Urothelium cell line (cell line): ENCODE results near the gene GALE.
"Not testable (repeated sequence)": the region's sequence is repeated elsewhere in the genome, so short reads cannot be mapped to it uniquely, and the experiment has no call there.

Experiments used
- DNase-seq: peaks from one replicate; pipeline ENCODE4 v3.0.0; 2011; ENCODE audit warnings: low spot score, mixed read lengths
- FAIRE-seq: peaks from 2 replicates; lab custom pipeline; 2011; peaks lifted over from hg19 to GRCh38; lab: Jason Lieb, UNC

The GALE gene

DNA sequence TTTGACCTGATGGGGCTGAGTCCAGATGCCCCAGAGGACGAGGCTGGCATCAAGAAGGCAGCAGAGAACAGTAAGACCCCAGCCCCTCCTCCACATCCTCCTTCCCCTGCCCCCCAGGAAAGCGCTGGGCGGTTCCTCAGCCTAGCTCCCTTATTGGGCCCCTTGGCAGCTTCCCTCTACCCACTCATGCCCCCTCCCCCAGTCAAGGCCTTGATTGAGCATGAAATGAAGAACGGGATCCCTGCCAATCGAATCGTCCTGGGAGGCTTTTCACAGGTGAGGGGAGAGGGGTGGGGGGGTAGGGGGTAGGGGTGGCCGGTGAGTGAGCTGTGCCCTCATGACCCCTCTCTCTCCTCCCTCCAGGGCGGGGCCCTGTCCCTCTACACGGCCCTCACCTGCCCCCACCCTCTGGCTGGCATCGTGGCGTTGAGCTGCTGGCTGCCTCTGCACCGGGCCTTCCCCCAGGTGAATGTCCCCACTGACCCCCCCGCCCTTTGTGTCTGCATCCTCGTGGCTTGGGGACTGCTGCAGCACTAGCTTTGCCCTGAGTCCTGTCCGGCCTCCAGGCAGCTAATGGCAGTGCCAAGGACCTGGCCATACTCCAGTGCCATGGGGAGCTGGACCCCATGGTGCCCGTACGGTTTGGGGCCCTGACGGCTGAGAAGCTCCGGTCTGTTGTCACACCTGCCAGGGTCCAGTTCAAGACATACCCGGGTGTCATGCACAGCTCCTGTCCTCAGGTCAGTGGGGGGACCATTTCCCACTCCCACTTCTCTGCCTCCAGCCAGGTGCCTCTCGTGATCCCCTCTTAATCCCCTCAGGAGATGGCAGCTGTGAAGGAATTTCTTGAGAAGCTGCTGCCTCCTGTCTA, 6.5 kb downstream of the GALE start:
- DNase-seq (no peak), FAIRE-seq (no peak)

DNA sequence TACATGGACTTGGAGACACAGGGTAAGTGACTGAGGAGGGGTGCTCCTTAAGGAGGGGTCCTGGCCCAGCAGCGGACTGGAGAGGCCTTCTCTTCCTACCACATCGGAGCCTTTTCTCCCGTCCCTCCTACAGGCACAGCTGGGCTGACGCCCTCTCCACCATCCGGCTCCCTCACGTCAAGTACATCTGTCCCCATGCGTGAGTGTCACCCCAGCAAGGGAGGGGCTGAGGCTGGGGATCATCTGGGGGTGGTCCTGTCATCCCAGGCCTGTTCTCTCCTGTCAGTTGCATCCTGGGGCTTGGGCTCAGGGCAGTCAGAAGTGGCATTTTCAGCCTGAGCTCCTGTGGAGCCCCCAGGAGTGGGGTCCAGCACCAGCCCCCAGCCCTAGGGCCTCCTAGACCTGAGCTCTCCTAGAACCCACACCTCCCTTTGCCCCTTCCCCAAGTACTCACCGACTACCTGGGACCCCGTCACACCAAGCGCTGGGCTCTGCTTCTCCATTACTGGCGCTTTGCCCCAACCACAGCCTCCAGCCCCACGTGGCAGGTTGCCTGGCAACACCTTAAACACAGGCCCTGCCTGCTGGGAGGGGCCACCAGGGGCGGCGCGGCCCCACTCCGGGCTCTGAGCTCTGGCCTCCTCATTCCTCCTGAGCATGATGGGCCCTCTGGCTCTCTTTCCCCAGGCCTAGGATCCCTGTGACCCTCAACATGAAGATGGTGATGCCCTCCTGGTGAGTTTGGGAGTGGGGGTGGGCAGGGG, 7.4 kb downstream of the GALE start:
- peak; percentile 72 for DNase-seq
- FAIRE-seq = no peak

DNA sequence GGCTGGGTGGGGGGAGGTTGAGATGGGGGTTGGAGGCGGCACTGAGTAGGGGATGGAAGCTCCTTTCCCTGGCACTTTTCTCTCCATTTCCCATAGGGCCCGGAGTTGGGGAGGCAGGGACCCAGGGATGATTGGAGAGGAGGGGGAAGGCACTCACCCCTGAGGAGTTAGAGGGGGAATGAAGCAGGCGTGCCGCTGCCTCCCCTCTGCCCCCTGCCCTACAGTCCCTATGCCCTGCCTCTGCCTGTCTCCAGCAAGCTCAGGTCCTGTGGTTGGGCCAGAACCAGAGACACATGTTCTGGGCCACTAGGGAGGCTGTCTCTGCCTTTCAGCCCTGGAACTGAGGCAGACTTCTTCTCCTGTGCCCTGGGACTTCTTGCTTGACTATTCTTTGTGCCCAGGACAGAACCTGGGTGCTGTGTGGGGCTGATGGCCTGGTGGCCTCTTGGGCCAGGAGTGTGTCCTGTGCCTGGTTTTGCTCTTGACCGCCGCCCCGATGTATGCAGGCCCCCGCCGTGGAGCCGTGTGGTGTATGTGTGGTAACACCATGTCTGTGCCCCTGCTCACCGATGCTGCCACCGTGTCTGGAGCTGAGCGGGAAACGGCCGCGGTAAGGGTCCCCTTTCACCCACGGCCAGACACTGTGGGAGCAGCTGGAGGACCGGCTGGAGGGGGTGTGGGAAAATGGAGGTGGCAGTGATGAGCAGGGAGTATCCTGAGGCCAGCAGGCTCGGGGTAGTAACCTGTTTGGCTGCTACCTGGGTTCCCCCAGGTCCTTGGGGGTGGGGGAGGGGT, 8.2 kb downstream of the GALE start:
- no peak for DNase-seq
- no peak for FAIRE-seq

DNA sequence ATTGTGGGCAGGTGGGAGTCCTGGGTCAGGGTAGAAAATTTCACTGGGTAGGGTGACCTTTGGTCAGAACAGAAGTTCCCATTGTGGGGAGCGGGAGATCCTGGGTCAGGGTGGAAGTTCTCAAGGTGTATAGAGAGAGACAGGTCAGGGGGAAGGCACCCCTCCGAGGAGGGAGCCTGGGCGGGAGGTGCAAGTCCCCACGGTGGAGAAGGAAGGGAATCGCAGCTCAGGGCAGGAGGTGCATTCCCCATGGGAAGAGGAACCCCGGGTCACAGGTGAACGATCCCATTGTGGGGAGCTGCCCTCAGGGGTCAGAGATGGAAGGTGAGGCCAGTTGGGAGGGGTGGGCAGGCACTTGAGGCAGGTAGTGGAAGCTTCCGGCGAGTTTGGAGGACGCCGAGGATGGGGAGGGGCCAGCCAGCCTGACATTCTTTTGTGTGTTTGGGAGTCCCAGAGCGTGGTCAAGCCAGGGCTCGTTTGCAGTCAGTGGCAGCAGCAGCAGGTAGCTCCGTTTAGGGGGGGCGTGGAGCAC, 9.0 kb downstream of the GALE start:
- FAIRE-seq (no peak), DNase-seq (peak; percentile 41)

DNA sequence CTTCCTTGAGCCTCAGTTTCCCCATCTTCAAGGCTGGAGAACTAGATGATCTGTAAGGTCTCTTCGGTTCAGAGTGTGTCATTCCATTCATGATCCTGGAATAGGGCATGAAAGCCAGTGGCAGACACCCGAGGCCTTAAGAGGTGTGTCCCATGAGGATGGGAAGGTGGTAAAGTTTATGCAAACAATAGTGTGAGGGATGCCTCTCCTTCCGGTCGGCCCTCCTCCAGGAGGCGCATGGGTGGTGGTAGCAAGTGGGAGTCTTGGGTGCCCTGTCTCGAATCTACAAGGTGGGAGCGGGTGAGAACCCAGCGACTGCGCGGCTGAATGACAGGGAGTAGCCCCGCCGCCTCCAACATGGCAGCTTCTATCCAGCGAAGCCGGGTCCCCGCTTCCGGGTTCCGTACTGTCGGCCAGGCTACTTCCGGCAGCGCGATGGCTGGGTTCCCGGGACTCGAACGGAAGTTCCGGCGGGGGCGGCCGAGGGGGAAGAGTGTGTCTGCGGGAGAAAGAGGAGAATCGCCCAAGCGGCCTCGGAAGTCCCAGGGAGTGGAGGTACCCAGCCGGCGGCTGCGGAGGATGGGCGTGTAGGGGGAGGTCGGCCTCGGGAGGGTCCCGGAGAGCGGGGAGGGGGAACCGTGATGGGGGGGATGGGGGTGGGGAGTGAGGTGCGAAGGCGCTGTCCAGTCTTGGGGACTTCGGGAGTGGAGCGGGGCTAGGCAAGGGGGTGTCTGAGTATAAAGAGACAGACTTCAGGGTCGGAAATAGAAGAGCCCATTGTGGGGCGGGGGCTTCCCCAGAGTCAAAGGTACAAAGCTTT, 9.6 kb downstream of the GALE start, which contains the start of gene LYPLA2:
Gene LYPLA2 (plus strand): TSS at position 450 of the 820 bp plus-strand sequence. CDS start 1,538 bp downstream, outside the sequence.
- no peak for FAIRE-seq
- DNase-seq = peak; percentile 91

DNA sequence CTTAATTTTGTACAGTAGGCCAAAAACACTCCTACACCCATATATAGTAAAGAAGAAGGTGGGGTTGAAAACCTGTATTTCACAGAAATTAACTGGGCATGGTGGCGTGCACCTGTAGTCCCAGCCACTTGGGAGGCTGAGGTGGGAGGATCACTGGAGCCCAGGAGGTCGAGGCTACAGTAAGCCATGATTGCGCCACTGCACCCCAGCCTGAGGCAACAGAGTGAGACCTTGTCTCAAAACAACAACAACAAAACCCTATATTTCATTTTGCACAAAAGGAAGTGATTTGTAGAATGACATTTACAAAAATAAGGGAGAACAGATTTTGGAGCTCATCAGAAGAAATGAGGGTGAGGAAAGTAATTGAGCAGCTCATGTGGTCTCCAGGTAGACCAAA, 11.9 kb downstream of the GALE start:
- DNase-seq = no peak

DNA sequence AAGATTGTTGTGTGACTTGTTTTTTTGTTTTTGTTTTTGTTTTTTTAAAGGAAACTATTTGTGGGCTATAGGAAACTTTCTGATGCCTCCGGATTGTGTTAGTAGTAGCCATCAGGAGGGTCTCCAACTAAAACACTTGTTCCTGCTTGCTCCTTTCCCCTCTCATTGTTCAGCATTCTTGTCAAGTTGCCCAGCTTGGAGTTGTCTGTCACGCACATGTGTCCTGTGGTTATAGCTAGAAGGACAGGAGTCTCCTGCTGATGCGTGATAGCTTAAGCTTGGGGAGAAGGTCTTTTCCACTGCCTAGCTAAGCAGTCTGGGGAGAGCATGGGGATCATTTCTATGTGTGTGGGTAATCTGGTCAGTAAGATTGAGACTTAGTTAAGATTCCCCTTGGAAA, 12.9 kb downstream of the GALE start:
- FAIRE-seq = no peak
- no peak for DNase-seq

More for the DNA sequence above, 11.9 kb downstream of the GALE start:
- FAIRE-seq = no peak

DNA sequence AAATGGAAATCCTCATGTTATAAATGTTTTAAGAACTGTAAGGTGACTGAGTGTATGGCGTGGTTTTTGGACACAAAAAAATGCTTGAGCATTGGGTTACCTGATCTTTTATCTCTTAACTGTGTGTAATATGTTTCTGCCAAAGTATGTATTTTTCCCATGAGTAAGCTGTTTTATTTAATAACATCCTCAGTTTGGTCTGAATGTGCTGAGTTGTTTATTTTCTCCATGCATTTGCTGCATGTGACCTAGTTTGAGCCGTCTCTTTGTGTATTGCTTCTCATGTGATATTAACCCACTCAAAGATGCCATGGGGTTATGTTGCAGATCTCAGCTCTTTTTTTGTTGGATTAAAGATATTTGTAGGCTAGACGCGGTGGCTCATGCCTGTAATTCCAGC, 15.7 kb downstream of the GALE start:
- DNase-seq = no peak
- no peak for FAIRE-seq

DNA sequence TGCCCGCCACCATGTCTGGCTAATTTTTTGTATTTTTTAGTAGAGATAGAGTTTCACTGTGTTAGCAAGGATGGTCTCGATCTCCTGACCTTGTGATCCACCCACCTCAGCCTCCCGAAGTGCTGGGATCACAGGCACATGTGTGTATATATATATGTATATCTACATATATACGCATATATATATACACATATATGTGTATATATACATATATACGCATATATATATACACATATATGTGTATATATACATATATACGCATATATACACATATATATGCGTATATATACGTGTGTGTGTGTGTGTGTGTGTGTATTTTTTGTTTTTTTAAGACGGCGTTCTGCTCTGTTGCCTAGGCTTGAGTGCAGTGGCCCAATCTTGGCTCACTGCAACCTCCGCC, 17.4 kb downstream of the GALE start:
- not testable (repeated sequence) for DNase-seq, FAIRE-seq

DNA sequence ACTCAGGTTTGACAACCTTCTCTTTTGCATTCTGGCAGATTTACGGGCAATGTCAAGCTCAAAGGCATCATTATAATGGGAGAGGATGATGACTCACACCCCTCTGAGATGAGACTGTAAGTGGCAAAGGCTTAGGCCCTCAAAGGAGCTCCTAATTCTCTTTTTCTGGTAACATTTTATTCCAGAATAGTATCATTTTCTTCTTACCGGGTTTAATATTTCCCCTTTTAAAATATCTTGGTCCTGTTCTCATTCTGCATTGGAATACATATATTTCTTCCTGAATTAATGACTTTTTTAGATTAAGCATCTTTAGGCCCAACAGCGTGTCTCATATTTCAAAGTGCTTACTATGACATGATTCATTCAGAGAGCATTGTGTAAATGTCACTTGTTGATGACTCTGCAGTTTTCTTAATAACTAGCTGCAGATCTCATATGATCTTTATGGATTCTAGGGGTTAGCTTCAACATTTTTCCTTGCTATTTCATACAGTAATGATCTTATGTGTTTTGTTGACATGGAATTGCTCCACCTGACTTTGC, 20.7 kb downstream of the GALE start:
- no peak for FAIRE-seq
- no peak for DNase-seq

DNA sequence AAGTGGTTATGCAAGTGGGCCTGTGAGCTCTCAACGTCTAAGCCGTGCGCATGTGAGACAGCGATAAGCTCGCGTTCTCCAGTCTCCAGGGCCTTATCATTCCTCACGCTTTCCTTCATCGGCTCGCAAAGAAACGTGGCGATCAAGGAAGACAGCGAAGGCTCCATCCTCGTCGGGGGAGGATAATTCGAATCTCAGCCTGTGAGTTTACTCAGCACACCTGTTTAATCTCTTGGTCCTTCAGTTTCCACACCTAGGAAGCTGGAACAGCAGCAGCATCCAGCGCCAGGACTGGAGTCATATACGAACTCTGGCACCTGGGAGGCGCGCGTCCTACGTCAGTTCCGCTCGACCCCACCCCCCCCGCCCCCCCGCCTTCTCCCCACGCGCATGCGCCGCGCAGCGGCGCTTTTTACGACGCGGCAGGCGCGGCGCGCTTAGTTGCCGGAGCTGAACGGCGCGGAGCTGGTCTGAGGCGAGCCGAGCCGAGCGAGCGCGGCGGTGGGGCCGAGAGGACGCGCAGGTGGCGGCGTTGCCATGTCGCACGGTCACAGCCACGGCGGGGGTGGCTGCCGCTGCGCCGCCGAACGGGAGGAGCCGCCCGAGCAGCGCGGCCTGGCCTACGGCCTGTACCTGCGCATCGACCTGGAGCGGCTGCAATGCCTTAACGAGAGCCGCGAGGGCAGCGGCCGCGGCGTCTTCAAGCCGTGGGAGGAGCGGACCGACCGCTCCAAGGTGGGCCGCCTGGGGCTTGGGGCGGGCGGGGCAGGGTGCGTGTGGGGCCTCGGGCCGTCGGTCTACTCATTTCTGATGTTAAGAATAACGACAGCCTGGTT, 22.4 kb downstream of the GALE start, which contains the start of gene PITHD1:
Gene PITHD1 (plus strand): TSS at position 440 of the 836 bp plus-strand sequence. CDS start 98 bp downstream, at position 538.
- no peak for FAIRE-seq
- DNase-seq = peak; percentile 96

DNA sequence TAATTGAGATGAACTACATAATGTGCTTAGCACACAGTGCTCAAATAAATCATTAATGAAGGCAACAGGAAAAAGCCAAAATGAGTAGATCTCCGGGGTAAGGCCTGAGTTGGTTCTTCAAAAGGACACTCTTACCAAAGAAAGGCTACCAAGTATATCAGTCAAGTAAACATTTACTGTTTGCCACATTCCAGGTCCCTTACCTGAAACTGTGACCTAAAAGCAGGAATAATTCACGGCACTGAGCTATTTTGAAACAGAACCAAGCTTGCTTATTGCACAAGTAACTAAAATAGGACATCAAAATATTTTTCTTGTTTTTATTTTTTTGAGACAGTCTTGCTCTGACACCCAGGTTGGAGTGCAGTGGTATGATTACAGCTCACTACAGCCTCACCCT, 24.3 kb downstream of the GALE start:
- DNase-seq = no peak
- no peak for FAIRE-seq

DNA sequence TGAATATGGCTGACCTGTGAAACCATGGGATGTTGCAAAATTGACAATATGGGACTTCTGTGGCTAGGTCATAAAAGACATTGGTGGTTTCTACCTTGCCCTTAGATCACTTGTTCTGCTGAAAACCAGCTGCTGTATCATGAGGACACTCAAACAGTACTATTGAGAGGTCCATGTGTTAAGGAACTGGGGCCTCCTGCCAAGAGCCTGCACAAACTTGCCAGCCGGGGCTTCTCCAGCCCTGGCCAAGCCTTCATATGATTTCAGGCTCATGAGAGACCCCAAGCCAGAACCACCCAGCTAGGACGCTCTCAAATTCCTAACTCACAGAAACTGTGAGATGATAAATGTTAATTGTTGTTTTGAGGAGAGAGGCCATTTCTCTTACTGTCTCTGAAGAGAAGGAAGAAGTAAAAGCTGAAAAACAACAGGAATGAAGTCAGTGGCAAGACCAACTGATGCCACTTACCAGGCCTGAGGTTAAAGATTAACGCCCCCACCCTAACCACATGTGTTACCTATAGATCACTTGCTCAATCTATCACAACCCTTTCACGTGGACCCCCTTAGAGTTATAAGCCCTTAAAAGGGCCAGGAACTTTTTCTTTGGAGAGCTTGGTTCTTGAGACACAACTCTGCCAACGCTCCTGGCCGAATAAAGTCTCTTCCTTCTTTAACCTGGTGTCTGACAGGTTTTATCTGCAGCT, 26.2 kb downstream of the GALE start:
- no peak for FAIRE-seq
- no peak for DNase-seq

DNA sequence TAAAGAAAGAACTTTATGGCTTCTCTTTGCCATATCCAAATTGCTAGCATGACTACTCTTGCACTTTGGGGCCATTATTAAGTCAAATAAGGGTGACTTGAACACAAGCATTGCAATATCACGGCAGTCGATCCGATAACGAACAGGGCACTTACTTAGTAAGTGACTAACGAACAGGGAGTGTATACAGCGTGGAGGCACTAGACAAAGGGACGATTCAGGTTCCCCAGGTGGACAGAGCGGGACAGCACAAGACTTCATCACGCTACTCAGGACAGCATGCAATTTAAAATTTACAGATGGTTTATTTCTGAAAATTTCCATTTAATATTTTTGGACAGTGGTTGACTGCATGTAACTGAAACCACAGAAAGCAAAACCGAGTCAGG, 27.7 kb downstream of the GALE start:
- no peak for DNase-seq

DNA sequence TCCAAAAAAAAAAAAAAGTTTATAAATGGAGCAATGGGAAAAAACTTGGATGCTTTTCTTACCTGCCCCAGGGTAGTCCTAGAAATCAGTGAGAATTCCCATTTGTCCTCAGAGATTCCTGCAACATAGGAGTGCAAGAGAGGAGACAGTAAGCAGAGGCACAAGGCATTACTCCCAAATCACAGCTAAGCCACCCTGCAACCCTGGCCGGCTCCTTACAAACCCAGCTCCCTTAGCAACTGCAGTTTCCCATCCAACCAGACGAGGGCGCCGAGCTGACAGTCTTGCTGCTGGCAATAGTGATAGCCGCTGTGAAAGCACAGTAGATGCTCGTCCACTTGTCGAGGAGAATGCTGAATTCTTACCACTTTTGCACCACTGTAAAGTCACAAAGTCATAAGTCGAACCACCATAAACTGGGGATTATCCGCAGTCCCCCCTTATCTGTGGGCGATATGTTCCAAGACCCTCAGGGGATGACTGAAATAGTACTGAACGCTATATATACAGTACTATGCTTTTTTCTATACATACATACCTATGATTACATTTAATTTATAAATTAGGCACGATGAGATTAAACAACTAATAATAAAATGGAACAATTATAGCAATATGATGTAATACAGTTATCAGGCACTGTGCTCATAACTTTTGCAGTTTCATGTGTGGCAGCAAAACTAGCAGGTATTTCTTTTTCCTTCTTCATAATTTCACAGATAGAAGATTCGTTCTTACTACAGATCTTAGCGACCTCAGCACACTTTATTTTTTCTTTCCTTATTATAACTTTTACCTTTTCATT, 28.3 kb downstream of the GALE start:
- FAIRE-seq (peak; percentile 56), DNase-seq (peak; percentile 75)

More for the DNA sequence above, 27.7 kb downstream of the GALE start:
- no peak for FAIRE-seq

DNA sequence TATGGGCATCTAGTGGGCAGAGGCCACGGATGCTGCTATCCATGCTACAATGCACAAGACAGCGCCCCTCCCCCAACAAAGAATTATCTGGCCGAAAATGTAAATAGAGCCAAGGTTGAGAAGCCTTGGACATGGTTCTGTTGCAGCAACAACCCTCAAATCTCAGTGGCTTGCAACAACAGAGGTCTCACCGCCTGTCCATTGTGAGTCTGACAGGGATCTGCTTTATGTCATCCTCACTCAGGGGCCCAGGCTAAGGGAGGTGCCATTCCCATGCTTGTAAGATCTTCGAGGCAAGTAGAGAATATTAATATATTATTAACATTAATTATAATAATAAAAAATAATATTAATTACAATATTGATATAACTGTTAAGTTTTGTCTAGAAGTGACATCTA, 31.8 kb downstream of the GALE start:
- DNase-seq = no peak
- no peak for FAIRE-seq

DNA sequence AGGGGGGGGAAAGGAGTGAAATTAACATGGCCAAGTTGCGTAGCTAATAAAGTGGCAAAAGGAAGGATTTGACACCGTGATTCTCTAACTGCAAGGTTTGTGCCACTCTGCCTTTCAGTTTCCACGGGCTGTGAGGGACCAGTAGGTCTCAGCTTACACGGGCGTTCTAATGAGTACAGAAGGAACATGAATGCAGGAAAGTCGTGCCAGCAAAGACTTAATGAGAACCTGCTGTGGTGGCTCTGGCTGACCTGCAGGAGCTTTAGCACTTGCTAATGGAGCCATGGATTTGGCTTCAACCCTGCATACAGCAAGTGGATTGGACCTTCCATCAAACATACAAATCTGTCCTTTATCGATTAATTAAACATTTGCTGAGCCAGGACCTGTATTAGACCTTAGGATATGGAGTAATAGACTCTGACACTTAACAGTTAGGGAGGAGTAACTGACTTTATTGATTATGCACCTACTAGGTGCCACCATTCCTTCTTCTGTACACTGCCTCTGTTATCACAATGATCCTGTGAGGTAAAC, 37.4 kb downstream of the GALE start:
- DNase-seq (no peak), FAIRE-seq (no peak)
